Cardiac muscle cell (in vitro differentiated cells and primary cell): ENCODE data around the gene OPRL1. TPM values are rescaled to one million over a fixed set of nuclear protein-coding genes. Genes with fewer than 3 reads are reported as not detected.
A peak's percentile ranks its signal among the peaks of the same experiment; 100 is the strongest.

Experiments used
- DNase-seq, 2 donors: peaks; one replicate each; pipeline versions ENCODE4 v3.0.0 to v3.0.0-alpha.2; 2010 to 2017; ENCODE audit warnings: low read depth in 1 of 2, low spot score in 1 of 2
- H3K27ac ChIP-seq: fragments of 200-600 bp; sonication (generic); 2 replicates; pipeline ENCODE4 v1.5.1; 2016
- H3K27me3 ChIP-seq: fragments of 200-600 bp; sonication (generic); 2 replicates; pipeline ENCODE4 v1.6.0; 2016; ENCODE audit warnings: control low read depth
- H3K36me3 ChIP-seq: fragments of 200-600 bp; sonication (generic); 2 replicates; pipeline ENCODE4 v1.5.1; 2016; ENCODE audit warnings: control low read depth
- H3K4me1 ChIP-seq: fragments of 200-600 bp; sonication (generic); 2 replicates; pipeline ENCODE4 v1.8.1; 2017; ENCODE audit warnings: low read depth, mild to moderate bottlenecking, mixed run types
- H3K4me3 ChIP-seq: fragments of 200-600 bp; sonication (generic); 2 replicates; pipeline ENCODE4 v1.5.1; 2016; ENCODE audit warnings: mild to moderate bottlenecking
- H3K9me3 ChIP-seq: fragments of 200-600 bp; sonication (generic); 2 replicates; pipeline ENCODE4 v1.5.1; 2017; ENCODE audit warnings: low read depth, mild to moderate bottlenecking, control low read depth
- CTCF ChIP-seq: IDR thresholded peaks from 2 replicates; pipeline ENCODE4 v1.5.1; 2012; ENCODE audit warnings: low read depth, mild to moderate bottlenecking, low read length
- polyA plus RNA-seq: library from polyadenylated mRNA; unstranded; fragments of >200 nt; fragmentation: Nextera tagmentation; extraction: Ambion mirVana; gene quantifications from 2 replicates; pipeline ENCODE4 v1.2.1, GENCODE V29; 2016
- total RNA-seq: library from RNA; depleted of rRNA; stranded (reverse); fragments of >200 nt; gene quantifications from 2 replicates; pipeline ENCODE4 v1.2.3, GENCODE V29; 2016

OPRL1 gene
- total and polyA plus RNA-seq, 2 experiments from 2014 or later, result 2.1 to 9.6 TPM

GRCh38 chr20:64101731-64102621 lies 22.1 kb downstream of the OPRL1 start:
- H3K9me3 ChIP-seq, result no peaks in the 10 kb centered on the region
- peak; percentile 58 for TF ChIP-seq CTCF
- H3K27me3 ChIP-seq, result peaks cover 26% of the 10 kb centered on the region
- H3K27ac ChIP-seq, result no peak overlapping the region
- no peaks in the 10 kb centered on the region for H3K36me3 ChIP-seq
- no peaks in the 10 kb centered on the region for H3K4me1 ChIP-seq
- peak in 1 of 2 donors; percentile 82 for DNase-seq
- peak overlapping the region; percentile 40 for H3K4me3 ChIP-seq

DNA sequence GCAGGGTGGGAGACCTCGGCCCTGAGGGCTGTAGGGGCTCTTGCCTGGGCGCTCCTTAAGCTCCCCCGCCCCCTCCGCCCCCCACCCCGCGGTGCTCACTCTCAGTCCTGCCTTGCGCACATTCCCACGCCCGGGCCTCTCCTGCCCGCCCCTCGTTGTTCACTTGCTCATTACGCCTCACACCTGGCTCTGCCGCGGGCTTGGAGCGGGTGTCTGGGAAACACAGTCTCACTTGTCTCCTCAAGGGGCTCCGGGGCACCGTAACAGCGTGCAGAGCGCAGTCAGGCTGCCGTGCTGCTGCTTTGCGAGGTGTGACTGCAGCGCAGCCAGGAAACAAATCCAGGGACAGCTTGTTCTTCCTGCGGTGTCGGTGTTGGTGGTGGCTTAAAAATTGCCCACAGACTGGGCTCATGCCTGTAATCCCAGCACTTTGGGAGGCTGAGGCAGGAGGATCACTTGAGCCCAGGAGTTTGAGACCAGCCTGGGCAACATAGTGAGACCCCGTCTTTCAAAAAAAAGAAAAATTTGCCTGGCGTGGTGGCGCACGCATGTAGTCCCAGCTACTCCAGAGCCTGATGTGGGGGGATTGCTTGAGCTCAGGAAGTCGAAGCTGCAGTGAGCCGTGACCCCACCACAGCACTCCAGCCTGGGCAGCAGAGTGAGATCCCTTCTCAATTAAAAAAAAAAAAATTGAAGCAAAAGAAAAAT lies 22.9 kb downstream of the OPRL1 start:
- no peaks in the 10 kb centered on the region for H3K9me3 ChIP-seq
- H3K36me3 ChIP-seq, result no peaks in the 10 kb centered on the region
- no peaks in the 10 kb centered on the region for H3K4me1 ChIP-seq
- H3K27ac ChIP-seq, result no peak overlapping the region
- peak in 1 of 2 donors; percentile 65 for DNase-seq
- peaks cover 26% of the 10 kb centered on the region for H3K27me3 ChIP-seq
- peak overlapping the region; percentile 40 for H3K4me3 ChIP-seq
- no peak for TF ChIP-seq CTCF

DNA sequence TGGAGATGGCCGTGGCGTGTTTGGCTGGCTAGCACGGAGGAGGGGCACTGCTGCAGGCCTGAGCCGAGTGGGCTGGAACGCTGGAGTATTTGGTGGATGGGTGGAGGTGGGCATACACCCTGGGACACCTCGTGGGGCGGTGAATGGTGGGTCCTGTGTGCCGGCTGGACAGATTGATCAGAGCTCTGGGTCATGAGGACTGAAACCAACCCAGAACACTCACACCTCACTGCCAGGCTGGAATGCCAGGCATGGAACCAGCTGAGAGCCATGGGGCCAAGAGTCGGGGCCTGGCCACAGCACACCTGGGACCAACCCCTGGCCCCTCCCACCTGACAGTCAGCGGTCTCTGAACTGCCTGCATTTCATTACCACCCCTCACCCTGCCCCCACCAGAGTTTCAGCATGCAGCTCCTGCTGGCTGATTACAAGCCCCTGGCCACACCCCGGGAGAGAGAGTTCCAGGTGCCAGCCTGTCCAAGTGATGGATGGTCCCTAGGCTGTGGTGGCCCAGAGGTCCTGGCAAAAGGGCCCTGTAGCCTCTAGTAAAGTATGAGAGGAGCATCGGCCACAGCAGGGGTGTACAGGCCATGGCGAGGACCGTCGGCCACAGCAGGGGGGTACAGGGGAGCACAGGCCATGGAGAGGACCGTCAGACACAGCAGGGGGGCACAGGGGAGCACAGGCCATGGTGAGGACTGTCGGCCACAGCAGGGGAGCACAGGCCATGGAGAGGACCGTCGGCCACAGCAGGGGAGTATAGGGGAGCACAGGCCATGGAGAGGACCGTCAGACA lies 24.2 kb downstream of the OPRL1 start:
- Histone ChIP-seq H3K27me3 (peaks cover 26% of the 10 kb centered on the region), H3K36me3 (no peaks in the 10 kb centered on the region), H3K4me3 (no peak overlapping the region), H3K27ac (no peak overlapping the region), H3K4me1 (no peaks in the 10 kb centered on the region), H3K9me3 (no peaks in the 10 kb centered on the region)
- DNase-seq, result no peak
- no peak for TF ChIP-seq CTCF

GRCh38 chr20:64104667-64105451 lies 25.0 kb downstream of the OPRL1 start:
- Histone ChIP-seq H3K4me1 (no peaks in the 10 kb centered on the region), H3K9me3 (no peaks in the 10 kb centered on the region), H3K27ac (no peak overlapping the region), H3K4me3 (no peak overlapping the region), H3K27me3 (peaks cover 26% of the 10 kb centered on the region), H3K36me3 (no peaks in the 10 kb centered on the region)
- no peak for TF ChIP-seq CTCF
- DNase-seq, result no peak

- no peak overlapping the region for H3K4me3 ChIP-seq
- no peaks in the 10 kb centered on the region for H3K36me3 ChIP-seq
- H3K9me3 ChIP-seq, result no peaks in the 10 kb centered on the region
- no peak for TF ChIP-seq CTCF
- DNase-seq, result no peak
- H3K27ac ChIP-seq, result no peak overlapping the region
- no peaks in the 10 kb centered on the region for H3K4me1 ChIP-seq
- peaks cover 19% of the 10 kb centered on the region for H3K27me3 ChIP-seq
Measured at GRCh38 chr20:64105846-64106434, 26.1 kb downstream of the OPRL1 start.
